GM12874 (cell line): Measurements from ENCODE around the gene KRT13.

Experiments
- TF ChIP-seq, protein P1 (sequence below): IDR thresholded peaks from 2 replicates; pipeline ENCODE4 v1.5.1; 2011; ENCODE audit warnings: low read depth, mild to moderate bottlenecking, control low read depth, low read length, moderate library complexity; ENCODE audit not compliant: insufficient read depth

The KRT13 gene

GRCh38 chr17:41521574-41522261 is 16.3 kb upstream of the KRT13 start:
- TF ChIP-seq, protein P1, sequence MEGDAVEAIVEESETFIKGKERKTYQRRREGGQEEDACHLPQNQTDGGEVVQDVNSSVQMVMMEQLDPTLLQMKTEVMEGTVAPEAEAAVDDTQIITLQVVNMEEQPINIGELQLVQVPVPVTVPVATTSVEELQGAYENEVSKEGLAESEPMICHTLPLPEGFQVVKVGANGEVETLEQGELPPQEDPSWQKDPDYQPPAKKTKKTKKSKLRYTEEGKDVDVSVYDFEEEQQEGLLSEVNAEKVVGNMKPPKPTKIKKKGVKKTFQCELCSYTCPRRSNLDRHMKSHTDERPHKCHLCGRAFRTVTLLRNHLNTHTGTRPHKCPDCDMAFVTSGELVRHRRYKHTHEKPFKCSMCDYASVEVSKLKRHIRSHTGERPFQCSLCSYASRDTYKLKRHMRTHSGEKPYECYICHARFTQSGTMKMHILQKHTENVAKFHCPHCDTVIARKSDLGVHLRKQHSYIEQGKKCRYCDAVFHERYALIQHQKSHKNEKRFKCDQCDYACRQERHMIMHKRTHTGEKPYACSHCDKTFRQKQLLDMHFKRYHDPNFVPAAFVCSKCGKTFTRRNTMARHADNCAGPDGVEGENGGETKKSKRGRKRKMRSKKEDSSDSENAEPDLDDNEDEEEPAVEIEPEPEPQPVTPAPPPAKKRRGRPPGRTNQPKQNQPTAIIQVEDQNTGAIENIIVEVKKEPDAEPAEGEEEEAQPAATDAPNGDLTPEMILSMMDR, result no peak

- TF ChIP-seq, protein P1, result no peak
Measured at GRCh38 chr17:41520821-41521521, 15.6 kb upstream of the KRT13 start.

DNA sequence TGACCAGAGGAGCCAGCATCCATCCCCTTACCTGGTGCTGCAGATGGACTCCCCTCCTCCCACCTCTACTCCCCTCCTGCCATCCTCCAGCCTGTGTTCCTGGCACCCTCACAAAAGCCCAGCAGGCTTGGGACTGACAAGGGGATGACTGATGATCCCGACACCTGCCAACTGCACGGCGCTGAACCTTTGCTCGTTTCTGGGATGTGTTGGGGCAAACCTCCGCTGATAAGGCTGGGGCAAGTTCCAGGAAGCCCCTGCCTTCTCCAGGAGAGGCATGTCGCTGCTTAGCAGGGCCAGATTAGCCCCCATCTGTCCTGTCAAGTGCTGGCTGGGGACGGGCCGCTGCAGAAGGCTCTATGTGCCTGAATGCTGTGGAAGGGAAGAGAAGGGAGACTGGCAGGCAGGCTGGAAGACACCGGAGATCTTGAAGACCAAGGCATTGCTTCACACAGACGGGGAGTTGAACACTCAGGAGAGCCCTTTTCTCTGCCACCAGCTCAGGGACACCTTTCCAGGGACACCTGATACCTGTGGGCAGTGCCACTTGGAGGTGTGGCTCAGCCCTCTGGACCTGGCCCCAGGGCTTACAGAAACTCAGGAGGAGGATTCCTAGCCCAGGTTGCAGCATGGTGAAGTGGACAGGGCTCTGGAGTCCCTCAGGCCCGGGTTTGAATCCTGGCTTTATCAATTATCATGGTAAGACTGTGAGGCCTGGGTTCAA is 14.3 kb upstream of the KRT13 start:
- TF ChIP-seq, protein P1, result no peak

DNA sequence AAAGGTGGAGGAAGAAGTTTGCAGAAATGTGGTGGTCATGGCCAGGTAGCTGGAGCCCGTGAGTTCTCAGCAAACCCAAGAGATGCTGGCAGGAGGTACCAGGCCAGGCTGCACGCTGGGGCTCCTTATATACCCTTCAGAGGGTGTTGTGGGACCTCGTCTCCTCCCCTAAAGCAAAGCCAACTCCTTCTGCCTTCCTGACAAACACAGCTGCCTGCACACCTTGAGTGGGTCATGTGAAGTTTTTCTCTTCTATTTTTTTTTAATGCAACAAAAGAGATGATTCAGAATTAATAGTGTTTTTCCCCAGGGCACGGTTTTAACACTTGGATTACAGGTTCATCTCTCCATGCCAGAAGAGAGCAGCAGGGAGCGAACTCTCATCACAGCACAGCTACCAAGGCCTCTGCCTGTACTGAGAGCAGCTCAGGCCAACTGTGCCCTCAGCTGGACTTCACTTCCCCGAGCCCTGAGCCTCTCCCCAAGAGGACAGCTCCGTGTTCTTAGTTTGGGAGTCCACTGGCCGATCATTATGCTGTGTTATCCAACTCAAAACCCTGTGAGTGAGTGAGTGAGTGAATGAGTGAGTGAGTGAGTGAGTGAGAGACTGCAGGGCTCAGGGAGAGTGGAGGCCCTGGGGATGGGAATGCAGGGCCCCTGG is 13.5 kb upstream of the KRT13 start, which contains the start of gene KRT15:
Gene KRT15, minus strand, starts transcription at position 102 of the 661 bp plus-strand sequence. Its CDS starts 63 bp downstream, at position 39.
- TF ChIP-seq, protein P1, result no peak

- TF ChIP-seq, protein P1, result no peak
Measured at GRCh38 chr17:41518031-41518430, 12.6 kb upstream of the KRT13 start.

GRCh38 chr17:41516830-41517283 is 11.4 kb upstream of the KRT13 start:
- TF ChIP-seq, protein P1, result no peak

DNA sequence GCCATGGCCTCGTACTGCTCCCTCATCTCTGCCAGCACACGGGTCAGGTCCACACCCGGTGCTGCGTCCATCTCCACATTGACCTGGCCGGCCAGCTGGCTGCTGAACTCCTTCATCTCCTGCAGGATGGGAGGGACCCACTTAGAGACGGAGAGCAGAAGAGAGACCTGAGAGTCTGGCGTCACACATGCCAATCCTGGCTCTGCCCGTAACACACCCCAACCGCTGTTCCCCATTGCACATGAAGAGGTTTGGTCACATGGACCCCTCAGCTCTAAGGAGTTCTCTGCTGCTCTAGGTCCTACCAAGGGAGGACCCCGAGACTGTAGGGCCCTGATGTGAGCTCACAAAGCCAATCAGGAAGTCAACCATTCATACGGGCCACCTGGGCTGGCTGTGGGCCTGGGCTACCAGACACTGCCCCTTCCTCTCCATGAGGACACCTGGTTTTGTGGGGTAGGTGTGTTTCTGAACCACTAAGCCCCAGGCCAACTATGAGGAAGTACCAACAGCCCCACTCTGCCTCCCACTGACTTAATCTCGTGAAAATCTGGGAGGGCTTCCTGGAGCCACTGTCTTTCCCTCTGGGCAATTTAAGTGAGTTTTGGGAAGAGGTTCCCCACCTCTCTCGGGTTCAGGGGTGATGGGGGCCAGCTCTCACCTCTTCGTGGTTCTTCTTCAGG is 10.9 kb upstream of the KRT13 start:
- TF ChIP-seq, protein P1, result no peak
